GM12872 (cell line): Measurements from ENCODE around the gene PLPP6.

ENCODE experiments used
- CTCF ChIP-seq: IDR thresholded peaks from 3 replicates; pipeline ENCODE4 v1.5.1; 2011; ENCODE audit warnings: low read depth, mild to moderate bottlenecking, low read length, moderate library complexity; ENCODE audit not compliant: insufficient read depth

Gene PLPP6

GRCh38 chr9:4654084-4654483, 8.0 kb upstream of the PLPP6 start:
- no peak for TF ChIP-seq CTCF

GRCh38 chr9:4654538-4654937, 7.6 kb upstream of the PLPP6 start:
- TF ChIP-seq CTCF = no peak

- TF ChIP-seq CTCF = no peak
Observed at GRCh38 chr9:4656621-4657020, 5.5 kb upstream of the PLPP6 start.

GRCh38 chr9:4657426-4658159, 4.5 kb upstream of the PLPP6 start:
- no peak for TF ChIP-seq CTCF

GRCh38 chr9:4661165-4661564, 929 bp upstream of the PLPP6 start:
- no peak for TF ChIP-seq CTCF

- no peak for TF ChIP-seq CTCF
Observed at GRCh38 chr9:4661611-4662010, 483 bp upstream of the PLPP6 start.

GRCh38 chr9:4662989-4663792, 1.1 kb downstream of the PLPP6 start:
- no peak for TF ChIP-seq CTCF
